Activated B cell treated with CpG ODN at 0.5 μM for 24 hours (primary cell): ENCODE data around the gene DTX3. TPM values are rescaled to one million over a fixed set of nuclear protein-coding genes. Genes with fewer than 3 reads are reported as not detected.
"Not testable (repeated sequence)": the region's sequence is repeated elsewhere in the genome, so short reads cannot be mapped to it uniquely, and the experiment has no call there.

Experiments used
- ATAC-seq: fragments of 200-7000 bp; cut with Tn5 transposase; one replicate; pipeline ENCODE4 v1.10.0; 2021; ENCODE audit warnings: low read depth, mild to moderate bottlenecking, moderate library complexity
- CTCF ChIA-PET: fragments of 350-600 bp; sonication (Branson Sonifier 250); formaldehyde crosslinking; loops from one replicate; lab custom pipeline; 2021; ENCODE audit warnings: antibody characterized with exemption; lab: Charles Lee
- POLR2A ChIA-PET: fragments of 350-600 bp; sonication (Branson Sonifier 250); formaldehyde crosslinking; loops from one replicate; lab custom pipeline; 2021; ENCODE audit warnings: antibody characterized with exemption; lab: Charles Lee
- DNase-seq: peaks from one replicate; pipeline ENCODE4 v3.0.0; 2022
- H3K27ac Mint-ChIP-seq: one replicate; pipeline ENCODE4 v1.8.0; 2020; ENCODE audit warnings: mixed read lengths
- H3K27me3 Mint-ChIP-seq: one replicate; pipeline ENCODE4 v1.8.0; 2021; ENCODE audit warnings: mixed read lengths
- H3K36me3 Mint-ChIP-seq: one replicate; pipeline ENCODE4 v1.8.0; 2021; ENCODE audit warnings: low read depth, mixed read lengths
- H3K4me1 Mint-ChIP-seq: one replicate; pipeline ENCODE4 v1.8.0; 2021; ENCODE audit warnings: mixed read lengths
- H3K4me3 Mint-ChIP-seq: one replicate; pipeline ENCODE4 v1.8.0; 2020; ENCODE audit warnings: mild to moderate bottlenecking, mixed read lengths
- H3K9me3 Mint-ChIP-seq: one replicate; pipeline ENCODE4 v1.8.0; 2020; ENCODE audit warnings: mixed read lengths
- CTCF ChIP-seq: fragments of 200-600 bp; IDR thresholded peaks from one replicate; pipeline ENCODE4 v1.8.0; 2022; ENCODE audit warnings: antibody characterized with exemption, mild to moderate bottlenecking
- intact Hi-C: fragments of 100-400 bp; cut with micrococcal nuclease; formaldehyde crosslinking; loops from one replicate; pipeline ENCODE4 v1.15.1; 2024
- total RNA-seq: library from RNA; stranded (reverse); gene quantifications from 2 replicates; pipeline ENCODE4 v1.2.3, GENCODE V29; 2022

Gene DTX3
- total RNA-seq, 1 donor from 2014 or later: 3.7 TPM

GRCh38 chr12:57637364-57637763, 32.7 kb downstream of the DTX3 start:
- Mint-ChIP-seq H3K9me3 (no peaks in the 10 kb centered on the region), H3K4me1 (peaks cover 5% of the 10 kb centered on the region), H3K27ac (no peak overlapping the region), H3K4me3 (no peak overlapping the region), H3K36me3 (no peaks in the 10 kb centered on the region), H3K27me3 (peaks cover 34% of the 10 kb centered on the region)
- no peak for ATAC-seq
- ChIA-PET CTCF (interaction anchor here (0.9 to 3.6 kb wide), 5 partner anchors 15 to 104 kb away, joined by 3 to 27 read pairs (median 3); no protein-coding TSS in a partner anchor), POLR2A (no interaction called here)
- no peak for DNase-seq
- intact Hi-C loops: no loop called here
- TF ChIP-seq CTCF: no peak

GRCh38 chr12:57638096-57638495, 33.5 kb downstream of the DTX3 start:
- POLR2A ChIA-PET: no interaction called here
- peaks cover 37% of the 10 kb centered on the region for H3K27me3 Mint-ChIP-seq
- H3K4me1 Mint-ChIP-seq: peaks cover 5% of the 10 kb centered on the region
- no peak overlapping the region for H3K27ac Mint-ChIP-seq
- no peak for ATAC-seq
- TF ChIP-seq CTCF: no peak
- no peaks in the 10 kb centered on the region for H3K36me3 Mint-ChIP-seq
- no peak for DNase-seq
- CTCF ChIA-PET: interaction anchor here (0.9 to 3.6 kb wide), 5 partner anchors 22 to 103 kb away, joined by 3 to 27 read pairs (median 3); no protein-coding TSS in a partner anchor
- intact Hi-C loops: no loop called here
- no peak overlapping the region for H3K4me3 Mint-ChIP-seq
- no peaks in the 10 kb centered on the region for H3K9me3 Mint-ChIP-seq

GRCh38 chr12:57640175-57641042, 35.8 kb downstream of the DTX3 start:
- ChIA-PET CTCF (interaction anchor here (1.5 kb wide), 1 partner anchor 185 kb away, joined by 3 read pairs; the partner anchor contains the start of gene INHBE), POLR2A (no interaction called here)
- ATAC-seq: no peak
- intact Hi-C loops: no loop called here
- no peaks in the 10 kb centered on the region for H3K36me3 Mint-ChIP-seq
- H3K4me1 Mint-ChIP-seq: no peaks in the 10 kb centered on the region
- H3K9me3 Mint-ChIP-seq: no peaks in the 10 kb centered on the region
- DNase-seq: no peak
- no peak overlapping the region for H3K27ac Mint-ChIP-seq
- no peak for TF ChIP-seq CTCF
- peaks cover 31% of the 10 kb centered on the region for H3K27me3 Mint-ChIP-seq
- H3K4me3 Mint-ChIP-seq: no peak overlapping the region

GRCh38 chr12:57641699-57642442, 37.2 kb downstream of the DTX3 start:
- H3K9me3 Mint-ChIP-seq: peaks cover 2% of the 10 kb centered on the region
- intact Hi-C loops: no loop called here
- H3K36me3 Mint-ChIP-seq: no peaks in the 10 kb centered on the region
- no peaks in the 10 kb centered on the region for H3K4me1 Mint-ChIP-seq
- ChIA-PET POLR2A (no interaction called here), CTCF (interaction anchor here (0.6 to 1.5 kb wide), 2 partner anchors 186 to 280 kb away, joined by 3 read pairs; partner anchors contain the start of gene INHBE)
- TF ChIP-seq CTCF: no peak
- H3K27me3 Mint-ChIP-seq: peaks cover 29% of the 10 kb centered on the region
- no peak overlapping the region for H3K27ac Mint-ChIP-seq
- no peak overlapping the region for H3K4me3 Mint-ChIP-seq
- no peak for ATAC-seq
- DNase-seq: no peak

- POLR2A ChIA-PET, H3K36me3 Mint-ChIP-seq, intact Hi-C loops, H3K9me3 Mint-ChIP-seq, ATAC-seq, H3K4me3 Mint-ChIP-seq, DNase-seq, H3K27me3 Mint-ChIP-seq, H3K27ac Mint-ChIP-seq, H3K4me1 Mint-ChIP-seq, CTCF ChIA-PET: not testable (repeated sequence)
These were observed 41.5 kb downstream of the DTX3 start for GRCh38 chr12:57645990-57646658.

GRCh38 chr12:57646659-57647049, 42.0 kb downstream of the DTX3 start:
- intact Hi-C loops, CTCF ChIA-PET, DNase-seq, H3K9me3 Mint-ChIP-seq, H3K4me1 Mint-ChIP-seq, POLR2A ChIA-PET, H3K4me3 Mint-ChIP-seq, H3K27me3 Mint-ChIP-seq, H3K36me3 Mint-ChIP-seq, ATAC-seq, H3K27ac Mint-ChIP-seq: not testable (repeated sequence)
